Ovary (tissue), 3 donors: ENCODE measurements around the gene AOPEP.

ENCODE experiments used
- EP300 ChIP-seq: sonication (generic); formaldehyde crosslinking; IDR thresholded peaks from one replicate; pipeline ENCODE4 v1.6.1; 2017; ENCODE audit warnings: antibody characterized with exemption
- POLR2A ChIP-seq: fragments of 450-650 bp; IDR thresholded peaks from one replicate; pipeline ENCODE4 v1.6.1; 2017; ENCODE audit warnings: antibody characterized with exemption, mild to moderate bottlenecking, moderate library complexity
- TF ChIP-seq, protein P1 (sequence below), 3 donors: fragments of 450-650 bp in 2 of 3; fragments of 200-600 bp in 1 of 3; IDR thresholded peaks; one replicate each; pipeline versions ENCODE4 v1.5.1 to v1.8.0; 2016 to 2022; ENCODE audit warnings: antibody characterized with exemption in 3 of 3, mild to moderate bottlenecking in 1 of 3
- donor health status: DM: no; HTN: no; CAD: no.

DNA sequence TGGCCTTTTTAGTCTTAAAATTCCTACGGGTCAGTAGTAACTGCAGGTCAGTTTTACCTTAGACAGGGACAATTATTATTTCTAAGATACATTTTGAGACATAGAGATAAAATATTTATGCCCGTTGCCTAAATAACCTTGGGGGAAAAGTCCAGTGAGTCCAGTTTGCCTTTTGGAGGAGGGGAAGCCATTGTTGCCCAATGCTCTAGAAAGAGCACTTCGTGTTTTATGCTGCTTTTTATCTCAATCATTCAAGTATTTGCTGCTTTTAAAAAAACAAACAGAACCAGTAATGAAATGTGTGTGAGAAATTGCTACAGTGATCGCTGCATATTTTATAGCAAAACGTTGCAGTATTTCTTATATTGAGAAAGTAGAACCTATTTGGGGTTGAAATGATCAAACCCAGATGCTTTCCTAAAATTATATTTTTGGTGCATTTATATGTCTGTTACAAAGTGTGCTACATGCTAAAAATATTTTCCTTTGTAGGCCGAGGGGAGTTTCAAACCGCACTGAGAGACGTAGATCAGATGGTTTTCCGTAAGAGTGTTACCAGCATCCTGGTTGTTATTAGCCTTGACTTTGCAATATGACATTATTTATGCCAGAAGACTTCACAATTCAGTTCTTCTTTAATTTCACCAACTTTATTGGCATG lies 266.8 kb downstream of the AOPEP start:
- TF ChIP-seq, protein P1, sequence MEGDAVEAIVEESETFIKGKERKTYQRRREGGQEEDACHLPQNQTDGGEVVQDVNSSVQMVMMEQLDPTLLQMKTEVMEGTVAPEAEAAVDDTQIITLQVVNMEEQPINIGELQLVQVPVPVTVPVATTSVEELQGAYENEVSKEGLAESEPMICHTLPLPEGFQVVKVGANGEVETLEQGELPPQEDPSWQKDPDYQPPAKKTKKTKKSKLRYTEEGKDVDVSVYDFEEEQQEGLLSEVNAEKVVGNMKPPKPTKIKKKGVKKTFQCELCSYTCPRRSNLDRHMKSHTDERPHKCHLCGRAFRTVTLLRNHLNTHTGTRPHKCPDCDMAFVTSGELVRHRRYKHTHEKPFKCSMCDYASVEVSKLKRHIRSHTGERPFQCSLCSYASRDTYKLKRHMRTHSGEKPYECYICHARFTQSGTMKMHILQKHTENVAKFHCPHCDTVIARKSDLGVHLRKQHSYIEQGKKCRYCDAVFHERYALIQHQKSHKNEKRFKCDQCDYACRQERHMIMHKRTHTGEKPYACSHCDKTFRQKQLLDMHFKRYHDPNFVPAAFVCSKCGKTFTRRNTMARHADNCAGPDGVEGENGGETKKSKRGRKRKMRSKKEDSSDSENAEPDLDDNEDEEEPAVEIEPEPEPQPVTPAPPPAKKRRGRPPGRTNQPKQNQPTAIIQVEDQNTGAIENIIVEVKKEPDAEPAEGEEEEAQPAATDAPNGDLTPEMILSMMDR (IDR thresholded peaks at IDR 0.05) = no peak
- no peak for TF ChIP-seq EP300
- TF ChIP-seq POLR2A = no peak
